ENCODE data around the gene CHN2.

Gene CHN2

GRCh38 chr7:29416276-29416937, 221.8 kb downstream of the CHN2 start:
- no peak for TF ChIP-seq CTCF (IDR thresholded peaks at IDR 0.05; ENCODE audit: borderline replicate concordance, insufficient read depth, low read depth, low read length)

GRCh38 chr7:29416938-29417305, 222.3 kb downstream of the CHN2 start:
- no peak for TF ChIP-seq CTCF (IDR thresholded peaks at IDR 0.05; ENCODE audit: borderline replicate concordance, insufficient read depth, low read depth, low read length)
- H3K4me3 ChIP-seq (ENCODE audit: low read depth, low read length) = no peak overlapping the region

More at GRCh38 chr7:29416276-29416937, 221.8 kb downstream of the CHN2 start:
- H3K4me3 ChIP-seq (ENCODE audit: low read depth, low read length) = no peak overlapping the region

- no peak for TF ChIP-seq CTCF (IDR thresholded peaks at IDR 0.05; ENCODE audit: borderline replicate concordance, insufficient read depth, low read depth, low read length)
- H3K4me3 ChIP-seq (ENCODE audit: low read depth, low read length) = no peak overlapping the region
These were observed 223.5 kb downstream of the CHN2 start for GRCh38 chr7:29418056-29418455.

GRCh38 chr7:29418651-29419050, 224.1 kb downstream of the CHN2 start:
- no peak for TF ChIP-seq CTCF (IDR thresholded peaks at IDR 0.05; ENCODE audit: borderline replicate concordance, insufficient read depth, low read depth, low read length)
- H3K4me3 ChIP-seq (ENCODE audit: low read depth, low read length) = no peak overlapping the region

GRCh38 chr7:29420011-29420410, 225.4 kb downstream of the CHN2 start:
- H3K4me3 ChIP-seq (ENCODE audit: low read depth, low read length) = no peak overlapping the region
- TF ChIP-seq CTCF (IDR thresholded peaks at IDR 0.05; ENCODE audit: borderline replicate concordance, insufficient read depth, low read depth, low read length) = no peak

GRCh38 chr7:29421010-29421956, 226.7 kb downstream of the CHN2 start:
- no peak overlapping the region for H3K4me3 ChIP-seq (ENCODE audit: low read depth, low read length)
- no peak for TF ChIP-seq CTCF (IDR thresholded peaks at IDR 0.05; ENCODE audit: borderline replicate concordance, insufficient read depth, low read depth, low read length)
